T47D (cell line): ENCODE measurements around the gene SEMA4G.

Experiments
- DNase-seq, 2 experiments: peaks; one replicate each; pipeline versions ENCODE4 v3.0.0 to v3.0.0-alpha.2; 2011 to 2012; ENCODE audit warnings: low read depth in 1 of 2, low spot score in 1 of 2
- JUND ChIP-seq: IDR thresholded peaks from 2 replicates; pipeline ENCODE4 v1.6.1; 2012; ENCODE audit warnings: low read depth
- in situ Hi-C: cut with HindIII; loops from 2 replicates; pipeline ENCODE4 v1.10.0; 2016; ENCODE audit warnings: low sequenced_read_pairs, low pct_unique_long_range_greater_than_20kb

Gene SEMA4G

DNA sequence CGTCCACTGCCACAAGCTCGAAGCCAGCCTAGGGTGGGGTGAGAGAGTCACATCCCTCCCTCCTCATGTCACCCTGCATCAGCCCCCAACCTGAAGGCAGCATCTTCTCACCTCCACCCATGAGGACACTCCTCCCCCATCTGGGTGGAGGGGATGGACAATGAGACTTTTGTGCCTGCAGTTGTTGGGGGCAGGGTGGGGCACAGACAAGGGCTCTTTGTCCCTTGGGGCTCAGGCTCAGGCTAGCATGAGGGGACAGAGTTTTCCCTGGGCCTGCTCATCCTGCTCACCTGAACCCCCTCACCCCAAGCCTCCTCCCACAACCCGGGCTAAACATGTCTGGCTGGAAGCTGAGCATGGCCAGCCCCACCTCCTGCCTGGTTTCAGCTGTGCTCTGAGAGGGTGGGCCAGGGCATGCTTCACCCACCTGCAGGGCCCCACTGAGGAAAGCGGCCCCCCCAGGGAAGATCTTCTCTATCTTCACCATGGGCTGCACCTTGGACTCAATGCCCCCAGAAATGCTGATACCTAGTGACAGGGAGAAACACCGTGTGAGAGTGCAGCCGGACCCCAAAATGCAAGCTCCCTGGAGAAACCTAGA, 39.6 kb downstream of the SEMA4G start:
- no peak for DNase-seq
- in situ Hi-C loops: no loop called here
- no peak for TF ChIP-seq JUND

DNA sequence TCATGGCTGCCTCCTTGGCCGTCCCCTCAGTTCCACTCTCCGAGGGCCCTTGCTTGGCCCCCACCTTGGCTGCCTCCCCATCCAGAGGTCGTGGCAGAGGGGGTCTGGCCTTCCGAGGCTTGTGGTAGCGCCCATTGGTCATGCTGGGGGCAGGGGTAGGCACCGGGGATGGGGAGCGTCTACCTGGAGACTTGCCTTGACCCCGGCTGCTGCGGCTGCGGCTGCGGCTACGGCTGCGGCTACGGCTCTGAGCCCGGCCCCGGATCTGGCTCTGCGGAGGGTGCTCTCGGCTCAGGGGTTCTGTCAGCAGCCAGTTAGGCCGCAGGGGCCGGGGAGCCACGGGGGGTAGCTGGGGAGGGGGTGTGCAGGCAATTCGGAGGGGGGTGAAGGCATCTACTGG, 41.0 kb downstream of the SEMA4G start:
- DNase-seq: no peak
- TF ChIP-seq JUND: no peak
- in situ Hi-C loops: no loop called here

DNA sequence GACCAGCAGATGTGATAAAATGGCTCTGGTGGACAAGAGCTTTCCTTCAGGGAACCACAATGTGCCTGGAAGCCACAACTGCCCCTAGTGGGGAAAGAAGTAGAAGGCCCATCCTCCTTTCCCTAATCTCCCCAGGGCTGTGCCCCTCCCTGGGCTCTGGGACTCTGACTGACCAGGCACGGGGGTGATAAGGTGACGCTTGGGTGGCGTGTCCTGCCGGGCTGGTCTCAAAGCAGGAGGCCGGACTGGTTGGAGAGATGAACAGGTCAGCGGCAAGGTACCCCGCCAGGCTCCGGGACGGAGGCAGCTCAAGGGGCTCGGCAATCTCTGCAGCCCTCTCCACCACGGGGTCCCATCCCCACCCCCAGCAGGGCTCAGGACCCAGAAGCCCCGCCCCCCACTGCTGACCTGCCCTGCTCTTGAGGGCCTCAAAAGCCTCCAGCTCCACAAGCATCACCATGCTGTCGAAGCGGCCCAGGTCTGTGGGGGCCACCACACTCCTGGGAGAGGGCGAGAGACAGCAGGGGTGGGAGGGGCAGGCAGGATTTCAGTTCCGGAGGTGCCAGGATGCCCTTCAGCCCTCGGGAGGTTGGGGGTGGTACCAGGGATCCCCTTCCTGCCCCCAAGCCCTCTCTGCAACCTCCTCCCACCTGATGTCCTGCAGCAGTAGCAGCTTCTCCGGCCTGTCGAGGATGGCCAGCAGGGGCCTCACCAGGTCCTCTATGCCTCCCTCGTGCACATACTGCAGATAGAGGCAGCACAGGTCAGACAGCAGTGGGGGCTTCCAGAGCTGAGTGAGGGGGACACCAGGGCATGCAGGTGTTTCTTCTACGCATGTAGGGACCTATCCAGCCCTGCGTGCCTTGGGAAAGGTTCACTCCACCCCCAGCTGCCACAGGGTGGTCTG, 42.5 kb downstream of the SEMA4G start:
- DNase-seq: peak in 1 of 2 experiments; percentile 57
- TF ChIP-seq JUND: no peak
- in situ Hi-C loops: no loop called here

DNA sequence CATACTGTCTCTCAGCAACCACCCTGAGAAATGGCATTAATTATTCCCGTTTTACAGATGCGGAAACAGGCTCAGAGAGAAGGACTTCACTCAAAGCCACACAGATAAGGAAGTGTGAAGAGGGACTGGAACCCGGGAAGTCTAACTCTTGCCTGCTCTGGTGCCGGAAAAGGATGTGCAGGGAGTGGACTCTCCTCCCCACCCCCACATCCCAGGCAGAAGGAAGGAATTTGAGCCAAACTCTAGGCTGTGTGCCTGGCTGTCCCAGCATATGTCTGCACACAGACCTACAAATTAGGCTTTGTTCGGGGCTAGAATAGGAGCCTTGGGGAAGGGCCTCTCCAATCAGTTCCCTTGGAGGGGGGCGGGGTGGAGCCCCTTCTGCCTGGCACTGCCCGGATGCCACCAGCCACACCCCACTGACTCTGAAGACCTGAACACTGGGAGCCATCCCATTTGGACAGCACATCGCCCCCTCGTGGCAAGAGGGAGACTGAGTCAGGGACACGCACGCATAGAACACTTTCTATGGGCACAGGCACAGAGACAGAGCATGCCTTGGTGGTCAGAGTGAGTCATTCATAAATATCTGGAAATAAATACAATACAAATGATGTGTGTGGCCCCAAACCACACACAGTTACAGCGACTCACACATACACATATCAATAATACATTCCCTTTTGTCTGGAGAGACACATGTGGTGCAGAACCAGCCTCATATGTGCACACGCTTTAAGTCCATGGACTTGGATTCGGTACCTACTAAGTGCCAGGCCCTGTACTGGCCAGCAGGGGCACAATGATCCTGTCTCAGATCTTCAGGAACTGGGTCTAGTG, 43.4 kb downstream of the SEMA4G start:
- DNase-seq: peak; percentile 94 to 96
- no peak for TF ChIP-seq JUND
- in situ Hi-C loops: no loop called here

DNA sequence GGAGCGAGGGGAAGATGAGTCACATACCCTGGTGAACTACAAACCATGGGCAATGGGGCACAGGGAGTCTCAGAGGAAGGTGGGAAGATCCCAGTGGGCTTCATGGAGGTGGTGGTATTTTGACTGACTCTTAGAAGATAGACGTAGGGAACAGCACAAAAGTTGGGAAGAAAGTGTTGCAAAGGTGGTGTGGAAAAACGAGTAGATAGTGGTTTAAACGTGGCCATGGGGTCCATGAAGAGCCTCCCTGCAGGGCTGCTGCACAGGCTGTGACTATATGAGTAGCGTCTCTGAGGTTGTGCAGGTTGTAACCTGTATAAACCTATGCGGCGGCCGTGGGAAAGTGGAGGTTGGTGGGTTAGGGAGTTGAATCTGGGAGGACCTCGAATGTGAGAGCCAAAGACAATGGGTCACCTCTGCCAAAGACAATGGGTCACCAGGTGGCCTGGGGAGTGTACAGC, 44.1 kb downstream of the SEMA4G start:
- no peak for DNase-seq
- no peak for TF ChIP-seq JUND
- in situ Hi-C loops: no loop called here

DNA sequence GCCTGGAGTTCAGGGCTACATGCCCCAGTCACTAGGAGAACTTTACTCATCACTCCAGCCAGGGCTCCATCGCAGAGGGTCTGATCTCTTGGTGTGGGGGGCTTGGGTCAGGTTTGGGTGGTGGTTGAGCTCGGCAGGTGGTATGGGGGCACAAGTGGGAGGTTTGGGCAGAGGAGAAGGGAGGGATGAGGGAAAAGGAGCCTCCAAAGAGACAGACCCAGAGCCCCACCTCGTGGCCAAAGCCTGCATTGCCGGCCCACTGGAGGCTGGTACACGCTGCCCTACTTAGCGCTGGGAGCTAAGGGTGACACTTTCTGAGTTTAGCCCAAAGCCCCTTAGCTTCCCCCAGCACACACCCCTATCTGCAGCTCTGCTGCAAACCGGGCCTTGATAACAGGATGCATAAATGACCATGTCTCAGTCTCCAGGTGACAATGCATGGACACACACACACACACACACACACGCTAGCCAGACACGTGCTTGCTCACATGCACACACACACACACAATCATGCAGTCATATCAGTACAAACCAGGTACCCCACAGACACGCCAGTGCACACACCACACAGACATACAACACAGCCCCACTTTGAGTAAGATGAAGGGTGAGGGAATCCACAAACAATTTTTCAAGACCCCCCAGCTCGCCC, 45.1 kb downstream of the SEMA4G start:
- DNase-seq: peak; percentile 80 to 84
- no peak for TF ChIP-seq JUND
- in situ Hi-C loops: no loop called here

DNA sequence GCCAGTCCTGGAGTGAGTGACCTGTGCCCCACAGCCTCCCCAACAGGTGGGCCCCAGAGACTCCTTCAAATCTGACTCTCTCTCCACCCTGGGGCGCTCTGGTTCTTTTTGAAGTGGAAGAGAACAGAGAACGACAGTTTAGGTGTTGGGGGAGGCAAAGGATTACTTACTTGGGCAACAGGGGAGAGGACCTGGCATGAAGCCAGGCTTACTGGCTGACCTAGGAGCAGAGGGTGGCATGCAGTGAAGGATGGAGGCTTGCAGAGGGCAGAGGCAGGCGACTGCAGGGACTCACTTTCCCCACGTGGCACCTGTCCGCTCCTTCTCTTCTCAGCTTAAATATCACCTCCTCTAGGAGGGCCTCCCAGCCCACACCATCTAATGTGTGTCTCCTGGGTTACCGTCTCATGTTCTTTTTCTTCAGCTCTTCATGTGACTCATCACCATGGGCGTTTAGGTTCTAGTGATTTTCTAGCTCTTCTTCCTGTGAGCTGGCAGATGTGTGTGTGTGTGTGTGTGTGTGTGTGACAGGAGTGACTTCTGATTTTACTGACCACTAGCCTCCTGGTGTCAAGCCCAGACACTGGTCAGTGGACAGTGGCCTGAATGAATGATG, 45.8 kb downstream of the SEMA4G start:
- no peak for DNase-seq
- in situ Hi-C loops: no loop called here
- TF ChIP-seq JUND: no peak

DNA sequence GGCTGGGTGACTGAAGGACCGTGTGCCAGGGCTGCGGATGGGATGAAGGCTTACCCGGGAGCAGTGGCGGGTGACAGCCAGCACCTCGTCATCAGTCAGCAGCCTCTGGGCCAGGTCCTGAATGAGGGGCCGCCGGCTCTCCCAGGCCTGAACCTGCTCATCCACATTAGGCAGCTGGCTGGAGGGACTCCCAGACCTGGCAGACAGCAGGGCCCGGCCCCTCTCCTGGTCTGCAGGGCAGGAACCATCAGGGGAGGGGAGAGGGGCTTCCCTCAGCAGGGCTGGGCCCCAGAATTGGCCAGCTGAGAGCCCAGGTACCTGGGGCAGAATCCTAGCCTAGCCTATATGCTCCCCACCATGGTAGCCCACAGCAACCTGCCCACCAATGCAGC, 46.3 kb downstream of the SEMA4G start:
- in situ Hi-C loops: no loop called here
- TF ChIP-seq JUND: no peak
- no peak for DNase-seq

DNA sequence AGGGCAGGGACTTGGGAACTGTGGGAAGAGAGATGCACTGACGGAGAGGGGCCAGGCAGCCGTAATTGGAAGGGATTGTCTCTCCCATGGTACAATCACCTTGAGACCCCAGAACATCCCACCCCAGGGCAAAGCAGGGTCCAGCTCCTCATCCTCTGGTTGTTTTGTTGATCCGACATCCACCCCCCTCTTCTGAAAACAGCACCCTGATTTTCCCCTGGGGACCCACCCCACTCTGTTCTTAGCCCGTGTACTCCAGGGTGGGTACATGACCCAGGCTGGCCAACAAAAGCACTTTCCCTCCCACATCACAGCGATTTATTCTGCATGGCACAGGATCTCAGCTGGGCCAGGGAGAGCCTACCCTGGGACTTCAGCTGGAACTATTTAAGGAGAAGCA, 47.5 kb downstream of the SEMA4G start:
- DNase-seq: no peak
- in situ Hi-C loops: no loop called here
- no peak for TF ChIP-seq JUND

DNA sequence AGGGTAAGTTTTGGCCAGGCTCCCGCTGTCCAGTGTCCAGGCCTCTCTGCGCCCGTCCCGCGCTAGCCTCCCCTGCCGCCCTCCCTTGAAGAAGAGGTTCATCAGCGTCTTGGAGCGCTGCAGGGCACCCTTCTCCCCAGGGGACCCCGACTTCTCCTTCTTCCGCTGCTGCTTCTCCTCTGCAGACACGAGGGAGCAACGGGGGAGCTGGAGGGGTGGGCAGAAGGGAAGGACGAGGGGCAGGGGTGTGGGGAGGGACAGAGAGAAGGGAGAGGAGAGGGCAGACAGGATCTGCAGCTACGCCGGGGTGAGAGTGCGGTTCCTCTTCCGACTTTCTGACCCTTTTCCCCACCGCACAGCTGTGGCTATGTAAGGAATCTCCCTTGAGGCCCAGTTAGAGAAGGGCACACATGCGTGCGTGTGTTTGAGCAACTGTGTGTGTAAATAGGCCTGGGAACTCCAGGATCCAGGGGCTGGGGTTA, 48.9 kb downstream of the SEMA4G start:
- no peak for TF ChIP-seq JUND
- DNase-seq: peak; percentile 57 to 78
- in situ Hi-C loops: no loop called here

DNA sequence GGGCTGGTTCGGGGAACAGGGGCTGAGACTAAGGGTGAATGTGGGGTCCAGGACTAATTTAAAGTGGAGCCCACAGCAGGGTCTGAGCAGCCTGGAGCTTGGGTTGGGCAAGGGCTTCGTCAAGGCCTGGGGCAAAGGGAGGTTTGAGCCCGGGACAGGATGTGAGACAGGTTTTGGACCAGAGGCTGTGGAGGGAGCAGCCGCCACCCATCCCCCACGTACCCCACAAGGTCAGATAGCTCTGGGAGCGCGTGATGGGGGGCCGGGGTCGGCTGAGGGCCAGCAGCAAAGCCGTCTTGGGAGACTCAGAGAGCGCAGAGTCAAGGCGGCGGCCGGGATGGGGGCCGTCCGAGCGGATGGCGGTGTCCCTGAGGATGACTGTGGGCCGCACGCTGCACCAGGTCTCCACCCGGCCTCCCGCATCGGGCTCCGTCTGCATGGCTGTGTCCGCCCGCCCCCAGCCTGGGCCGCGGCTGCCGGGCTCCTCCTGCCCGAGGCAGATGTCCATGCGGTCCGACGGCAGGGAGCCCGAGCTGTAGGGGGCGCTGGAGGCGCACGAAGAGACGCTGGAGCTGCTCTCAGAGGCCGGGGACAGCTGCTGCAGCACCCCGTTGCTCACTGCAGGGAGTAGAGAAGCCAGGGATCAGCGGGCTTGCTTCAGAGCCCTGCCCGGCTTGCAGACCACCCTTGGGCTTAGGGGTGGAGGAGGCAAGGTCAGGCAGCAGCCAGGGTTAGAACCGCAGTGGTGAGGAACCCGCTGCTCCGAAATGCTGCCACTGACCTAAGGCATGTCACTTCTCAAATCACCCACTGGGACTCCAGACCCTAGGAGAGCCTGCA, 49.5 kb downstream of the SEMA4G start:
- in situ Hi-C loops: no loop called here
- no peak for TF ChIP-seq JUND
- peak; percentile 85 to 89 for DNase-seq
